Aorta (tissue), 5 donors: ENCODE data around the gene ERH. TPM values are rescaled to one million over a fixed set of nuclear protein-coding genes. Genes with fewer than 3 reads are reported as not detected.

Source experiments
- ATAC-seq: fragments of 200-7000 bp; cut with Tn5 transposase; one replicate; pipeline ENCODE4 v1.9.1; 2022; ENCODE audit warnings: moderate library complexity; ENCODE audit not compliant: low FRiP score
- DNase-seq, 2 donors: peaks; one replicate each; pipeline ENCODE4 v3.0.0-alpha.2; 2020
- H3K27ac ChIP-seq, 2 donors: one replicate each; pipeline ENCODE4 v1.5.1; 2013; ENCODE audit warnings: low read length in 2 of 2, mild to moderate bottlenecking in 2 of 2, moderate library complexity in 2 of 2, control low read depth in 1 of 2, inconsistent platforms in 1 of 2, low read depth in 1 of 2
- H3K27me3 ChIP-seq, 2 donors: one replicate each; pipeline ENCODE4 v1.6.1; 2013; ENCODE audit warnings: control low read depth in 1 of 2, low read length in 1 of 2, mild to moderate bottlenecking in 1 of 2, moderate library complexity in 1 of 2; ENCODE audit not compliant: insufficient read depth in 2 of 2, control insufficient read depth in 1 of 2
- H3K36me3 ChIP-seq, 2 donors: one replicate each; pipeline ENCODE4 v1.6.1; 2013; ENCODE audit warnings: control low read depth in 1 of 2, low read length in 1 of 2, mild to moderate bottlenecking in 1 of 2; ENCODE audit not compliant: insufficient read depth in 2 of 2, control insufficient read depth in 1 of 2
- H3K4me1 ChIP-seq, 2 donors: one replicate each; pipeline ENCODE4 v1.6.1; 2013; ENCODE audit warnings: low read length in 2 of 2, control low read depth in 1 of 2, mild to moderate bottlenecking in 1 of 2, moderate library complexity in 1 of 2; ENCODE audit not compliant: insufficient read depth in 2 of 2, control insufficient read depth in 1 of 2
- H3K4me3 ChIP-seq, 2 donors: one replicate each; pipeline ENCODE4 v1.5.1; 2013; ENCODE audit warnings: low read length in 2 of 2, control low read depth in 1 of 2, mild to moderate bottlenecking in 1 of 2
- H3K9me3 ChIP-seq: one replicate; pipeline ENCODE4 v1.6.1; 2013; ENCODE audit warnings: mild to moderate bottlenecking, low read length; ENCODE audit not compliant: control insufficient read depth
- WGBS, 2 donors: extraction: QIAGEN DNeasy Blood & Tissue Kit; methylation state at CpG; one replicate each; pipeline ENCODE4 v1.1.7; 2013; 5-methylcytosine and 5-hydroxymethylcytosine counted together
- intact Hi-C, 2 donors: fragments of 100-400 bp; cut with DNase I; formaldehyde crosslinking; loops; one replicate each; pipeline versions ENCODE4 v1.14.2 to v1.15.0; 2022
- long read RNA-seq, 2 donors: library from polyadenylated mRNA; unstranded; transcript quantifications; one replicate each; pipeline ENCODE4 v2.0.0, GENCODE V29; 2020 to 2021
- polyA plus RNA-seq, 2 donors: library from polyadenylated mRNA; stranded (reverse); fragments of 200-250 nt; gene quantifications; one replicate each; pipeline ENCODE4 v1.2.3, GENCODE V29; 2013
- total RNA-seq, 2 donors: library from RNA; stranded (reverse); fragmentation: NEBNext Ultra II Directional; extraction: Animal tissue kit (Norgen Biotek cat#: 25700); gene quantifications; one replicate each; pipeline ENCODE4 v1.2.1, GENCODE V29; 2021
- donor health status: healthy with polysubstance abuse.
- donor health status: Bipolar disorder and iron deficiency.
- donor health status: DM: no; HTN: no; CAD: no.
- donor health status: DM: no; HTN: no; CAD: no.
- donor health status: DM: yes; HTN: yes; CAD: no.

The ERH gene
- total RNA-seq (100 to 1,000 TPM; 100 to 133 TPM), polyA plus RNA-seq (100 to 1,000 TPM in 1 of 2 donors, 10 to 100 TPM in 1; 99.0 to 136 TPM)
- long read RNA-seq, donor 1, transcript ERH-203 (4 exons, 1,124 nt), result major isoform, 7 of 13 reads
- long read RNA-seq, donor 1, transcript ERH-202 (3 exons, 586 nt), result minor isoform, 5 of 13 reads
- long read RNA-seq, donor 1, partial matches to known transcripts, result 0 of 13 reads
- long read RNA-seq, donor 1, other reads (novel, unspliced or antisense), result 1 of 13 reads
- long read RNA-seq, donor 2, transcript ERH-203 (4 exons, 1,124 nt), result major isoform, 7 of 7 reads
- long read RNA-seq, donor 2, partial matches to known transcripts, result 0 of 7 reads
- long read RNA-seq, donor 2, other reads (novel, unspliced or antisense), result 0 of 7 reads

DNA sequence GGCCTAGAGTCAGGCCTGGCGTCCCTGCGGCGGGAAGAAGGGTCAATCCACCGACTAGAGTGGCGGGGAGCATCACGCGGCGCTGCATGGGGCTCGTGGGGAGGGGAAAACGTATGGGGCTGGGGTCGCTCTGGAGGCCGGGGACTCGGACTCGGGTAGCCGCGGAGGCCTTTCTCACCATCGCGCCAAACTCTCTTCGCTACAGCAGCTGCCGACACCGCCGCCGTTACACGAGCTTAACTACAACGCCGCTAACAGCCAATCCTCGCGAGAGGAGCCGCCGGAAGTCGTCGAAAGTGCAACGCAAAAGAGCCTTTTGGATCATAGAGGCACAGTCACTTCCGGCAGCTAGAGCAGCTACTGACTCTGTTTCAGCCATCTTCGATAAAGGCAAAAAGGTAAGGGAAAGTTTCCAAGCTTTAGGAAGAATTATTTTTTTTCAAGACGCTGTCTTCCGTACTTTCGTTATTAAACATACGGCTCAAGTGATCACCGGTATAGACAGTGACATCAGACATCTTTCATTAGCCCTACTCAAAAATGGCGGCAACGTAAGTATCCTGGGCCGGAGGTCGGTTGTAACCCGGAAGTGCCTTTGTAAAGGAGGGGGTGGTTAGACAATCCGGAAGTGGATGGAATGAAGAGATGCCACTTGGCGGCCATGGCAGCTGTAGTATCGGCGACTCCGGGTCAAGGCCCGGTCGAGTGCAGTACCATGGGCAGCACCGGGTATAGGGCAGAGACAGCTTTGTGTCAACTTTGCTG lies at the start of gene ERH, which contains the start of gene SLC39A9:
Gene ERH, minus strand, starts transcription at position 247 of the 765 bp plus-strand sequence. Its CDS starts 66 bp downstream, at position 181.
Gene SLC39A9, plus strand, starts transcription at position 640 of the 765 bp plus-strand sequence. CDS start 678 bp downstream, outside the sequence.
- WGBS, 2 donors, result 0% methylated on average over 53 of the region's 53 CpGs
- intact Hi-C loops, result loop anchor here in 1 of 2 donors (5.0 kb wide), 1 partner anchor 81 kb away; no protein-coding TSS in a partner anchor
- Histone ChIP-seq H3K4me1 (no peaks in the 10 kb centered on the region), H3K4me3 (peak within 1 kb of the TSS; percentile 77 to 96), H3K36me3 (peaks cover 0 to 10% of the 10 kb centered on the region in 2 donors), H3K27me3 (no peaks in the 10 kb centered on the region), H3K27ac (peak within 1 kb of the TSS; percentile 44 to 66), H3K9me3 (no peaks in the 10 kb centered on the region)
- ATAC-seq (peak; percentile 99), DNase-seq (peak; percentile 98 to 99)

GRCh38 chr14:69443296-69443805 lies 45.3 kb upstream of the ERH start:
- ATAC-seq, result no peak

DNA sequence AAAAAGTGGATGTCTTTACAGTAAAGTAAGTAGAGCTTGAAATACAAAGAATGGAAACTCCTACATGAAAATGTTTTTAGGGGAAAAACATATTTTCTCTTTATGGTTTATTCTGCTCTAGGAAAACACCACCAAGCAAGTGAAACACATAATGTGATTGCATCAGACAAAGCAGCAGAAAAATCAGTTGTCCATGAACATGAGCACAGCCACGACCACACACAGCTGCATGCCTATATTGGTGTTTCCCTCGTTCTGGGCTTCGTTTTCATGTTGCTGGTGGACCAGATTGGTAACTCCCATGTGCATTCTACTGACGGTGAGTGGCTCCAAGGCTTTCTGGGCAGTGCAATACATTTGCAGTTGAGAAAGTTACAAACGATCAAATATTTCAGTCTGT lies 43.8 kb upstream of the ERH start:
- no peak overlapping the region for H3K27ac ChIP-seq
- peaks cover 0 to 3% of the 10 kb centered on the region in 2 donors for H3K36me3 ChIP-seq
- H3K27me3 ChIP-seq, result no peaks in the 10 kb centered on the region
- intact Hi-C loops, result no loop called here
- H3K4me1 ChIP-seq, result no peaks in the 10 kb centered on the region
- DNase-seq (no peak), ATAC-seq (no peak)
- H3K4me3 ChIP-seq, result no peak overlapping the region
- no peaks in the 10 kb centered on the region for H3K9me3 ChIP-seq
- WGBS, 2 donors, result 70 to 75% methylated on average over 5 of the region's 5 CpGs

More at GRCh38 chr14:69443296-69443805, 45.3 kb upstream of the ERH start:
- peaks cover 0 to 3% of the 10 kb centered on the region in 2 donors for H3K36me3 ChIP-seq
- DNase-seq, result no peak
- H3K9me3 ChIP-seq, result no peaks in the 10 kb centered on the region
- intact Hi-C loops, result no loop called here
- H3K4me3 ChIP-seq, result no peak overlapping the region
- WGBS, 2 donors, result 96 to 97% methylated on average over 5 of the region's 5 CpGs
- H3K27me3 ChIP-seq, result no peaks in the 10 kb centered on the region
- no peaks in the 10 kb centered on the region for H3K4me1 ChIP-seq
- no peak overlapping the region for H3K27ac ChIP-seq

GRCh38 chr14:69439521-69440270 lies 41.6 kb upstream of the ERH start:
- Histone ChIP-seq H3K36me3 (peaks cover 0 to 3% of the 10 kb centered on the region in 2 donors), H3K27ac (no peak overlapping the region), H3K9me3 (no peaks in the 10 kb centered on the region), H3K27me3 (no peaks in the 10 kb centered on the region), H3K4me3 (no peak overlapping the region), H3K4me1 (no peaks in the 10 kb centered on the region)
- ATAC-seq (no peak), DNase-seq (no peak)
- intact Hi-C loops, result no loop called here
- WGBS, 2 donors, result 91 to 94% methylated on average over 12 of the region's 12 CpGs

DNA sequence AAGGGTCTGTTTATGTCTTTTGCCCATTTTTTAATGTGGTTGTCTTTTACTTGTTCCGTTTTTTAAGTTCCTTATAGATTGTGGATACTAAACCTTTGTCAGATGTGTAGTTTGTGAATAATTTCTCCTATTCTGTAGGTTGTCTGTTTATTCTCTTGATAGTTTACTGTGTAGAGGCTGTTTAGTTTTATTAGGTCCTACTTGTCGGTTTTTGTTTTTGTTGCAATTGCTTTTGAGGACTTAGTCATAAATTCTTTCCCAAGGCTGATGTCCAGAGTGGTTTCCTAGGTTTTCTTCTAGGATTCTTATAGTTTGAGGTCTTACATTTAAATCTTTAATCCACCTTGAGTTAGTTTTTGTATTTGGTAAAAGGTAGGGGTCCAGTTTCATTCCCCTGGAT lies 34.3 kb upstream of the ERH start:
- WGBS, 2 donors, result 89 to 93% methylated on average over 2 of the region's 2 CpGs
- no peak overlapping the region for H3K27ac ChIP-seq
- H3K9me3 ChIP-seq, result no peaks in the 10 kb centered on the region
- no peak overlapping the region for H3K4me3 ChIP-seq
- ATAC-seq (no peak), DNase-seq (no peak)
- intact Hi-C loops, result no loop called here
- no peaks in the 10 kb centered on the region for H3K4me1 ChIP-seq
- H3K27me3 ChIP-seq, result no peaks in the 10 kb centered on the region
- H3K36me3 ChIP-seq, result no peaks in the 10 kb centered on the region

- ATAC-seq (no peak), DNase-seq (no peak)
- Histone ChIP-seq H3K9me3 (no peaks in the 10 kb centered on the region), H3K4me1 (no peaks in the 10 kb centered on the region), H3K27me3 (no peaks in the 10 kb centered on the region), H3K4me3 (no peak overlapping the region), H3K27ac (no peak overlapping the region), H3K36me3 (peaks cover 0 to 3% of the 10 kb centered on the region in 2 donors)
- WGBS, 2 donors, result 93 to 95% methylated on average over 1 of the region's 1 CpG
- intact Hi-C loops, result no loop called here
These were observed 32.3 kb upstream of the ERH start for GRCh38 chr14:69430306-69430939.

DNA sequence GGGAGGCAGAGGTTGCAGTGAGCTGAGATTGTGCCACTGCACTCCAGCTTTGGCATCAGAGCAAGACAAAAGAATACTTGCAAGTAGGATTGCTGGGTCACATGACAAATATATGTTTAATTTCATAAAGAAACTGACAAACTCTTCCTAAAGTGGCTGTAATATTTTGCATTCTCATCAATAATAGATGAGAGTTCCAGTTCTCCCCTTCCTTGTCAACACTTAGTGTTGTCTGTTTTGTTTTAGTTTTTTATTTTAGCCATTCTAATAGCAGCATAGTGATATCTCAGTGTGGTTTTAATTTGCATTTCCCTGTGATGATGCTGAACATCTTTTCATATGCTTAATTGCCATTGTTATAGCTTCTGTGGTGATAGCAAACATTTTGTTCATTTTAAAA lies 31.5 kb upstream of the ERH start:
- Histone ChIP-seq H3K27me3 (no peaks in the 10 kb centered on the region), H3K4me1 (no peaks in the 10 kb centered on the region), H3K27ac (no peak overlapping the region), H3K9me3 (no peaks in the 10 kb centered on the region), H3K36me3 (peaks cover 0 to 5% of the 10 kb centered on the region in 2 donors), H3K4me3 (no peak overlapping the region)
- no peak for ATAC-seq
- no peak for DNase-seq
- intact Hi-C loops, result no loop called here
